Measurements from ENCODE around the gene HRAS.

DNA sequence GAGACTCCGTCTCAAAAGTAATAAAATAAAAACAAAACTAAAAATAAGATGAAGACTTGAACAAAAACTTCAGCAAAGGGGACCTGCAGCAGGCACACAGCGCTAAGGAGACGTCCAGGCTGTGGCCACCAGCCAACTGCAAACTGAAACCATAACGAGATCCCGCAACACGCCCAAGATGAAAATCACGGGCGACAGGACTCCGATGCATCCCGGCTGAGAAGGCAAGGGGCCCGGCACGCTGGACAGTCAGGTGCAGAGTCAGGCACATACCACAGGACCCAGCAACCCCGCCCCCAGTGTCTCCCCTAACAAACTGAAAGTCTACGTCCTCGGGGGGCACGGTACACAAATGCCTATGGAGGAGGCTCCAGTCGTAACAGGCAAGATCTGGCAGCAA lies 9.2 kb downstream of the HRAS start:
- TF ChIP-seq, protein P1, sequence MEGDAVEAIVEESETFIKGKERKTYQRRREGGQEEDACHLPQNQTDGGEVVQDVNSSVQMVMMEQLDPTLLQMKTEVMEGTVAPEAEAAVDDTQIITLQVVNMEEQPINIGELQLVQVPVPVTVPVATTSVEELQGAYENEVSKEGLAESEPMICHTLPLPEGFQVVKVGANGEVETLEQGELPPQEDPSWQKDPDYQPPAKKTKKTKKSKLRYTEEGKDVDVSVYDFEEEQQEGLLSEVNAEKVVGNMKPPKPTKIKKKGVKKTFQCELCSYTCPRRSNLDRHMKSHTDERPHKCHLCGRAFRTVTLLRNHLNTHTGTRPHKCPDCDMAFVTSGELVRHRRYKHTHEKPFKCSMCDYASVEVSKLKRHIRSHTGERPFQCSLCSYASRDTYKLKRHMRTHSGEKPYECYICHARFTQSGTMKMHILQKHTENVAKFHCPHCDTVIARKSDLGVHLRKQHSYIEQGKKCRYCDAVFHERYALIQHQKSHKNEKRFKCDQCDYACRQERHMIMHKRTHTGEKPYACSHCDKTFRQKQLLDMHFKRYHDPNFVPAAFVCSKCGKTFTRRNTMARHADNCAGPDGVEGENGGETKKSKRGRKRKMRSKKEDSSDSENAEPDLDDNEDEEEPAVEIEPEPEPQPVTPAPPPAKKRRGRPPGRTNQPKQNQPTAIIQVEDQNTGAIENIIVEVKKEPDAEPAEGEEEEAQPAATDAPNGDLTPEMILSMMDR (IDR thresholded peaks at IDR 0.05), result no peak
- TF ChIP-seq EZH2 (IDR thresholded peaks at IDR 0.05) (no peak), EZH2phosphoT487 (IDR thresholded peaks at IDR 0.05) (no peak)

Measured in neural progenitor cell (in vitro differentiated cells).